HG02798 (cell line): ENCODE results near the gene ZNF653.
"Not testable (repeated sequence)": the region's sequence is repeated elsewhere in the genome, so short reads cannot be mapped to it uniquely, and the experiment has no call there.

Experiments used
- ATAC-seq: cut with Tn5 transposase; IDR thresholded peaks from one replicate; pipeline ENCODE4 v1.9.1; 2021; ENCODE audit warnings: mild to moderate bottlenecking; ENCODE audit not compliant: unreplicated experiment, poor library complexity

Gene ZNF653

DNA sequence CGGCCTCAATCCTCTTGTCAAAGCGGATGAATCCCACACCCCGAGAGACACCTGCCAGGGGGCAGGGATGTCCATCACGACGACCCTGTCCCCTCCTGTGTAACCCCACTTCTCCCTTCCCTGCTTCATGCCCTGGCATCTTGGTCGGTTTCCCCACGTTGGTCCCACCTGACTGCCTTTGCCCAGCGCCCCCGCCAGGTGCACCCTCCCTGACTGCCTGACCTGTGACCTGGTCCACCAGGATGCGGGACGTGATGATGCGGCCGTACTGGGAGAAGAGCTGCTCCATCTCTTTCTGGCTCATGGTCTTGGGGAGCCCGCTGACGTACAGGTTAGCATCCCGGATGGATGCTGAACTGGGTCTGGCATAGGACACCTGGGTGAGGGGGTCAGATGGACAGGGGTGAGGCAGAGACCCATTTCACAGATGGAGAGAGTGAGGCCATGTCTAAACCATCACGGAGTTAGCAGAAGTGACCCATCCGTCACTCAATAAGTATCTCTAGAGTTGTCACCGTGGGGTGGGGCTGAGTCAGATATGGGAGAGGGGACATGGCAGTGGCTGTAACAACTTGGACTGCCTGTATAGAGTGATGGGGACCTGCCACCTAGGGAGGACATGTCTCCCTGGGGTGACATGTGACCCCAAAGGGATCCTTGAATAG, 47.3 kb downstream of the ZNF653 start:
- no peak for ATAC-seq

DNA sequence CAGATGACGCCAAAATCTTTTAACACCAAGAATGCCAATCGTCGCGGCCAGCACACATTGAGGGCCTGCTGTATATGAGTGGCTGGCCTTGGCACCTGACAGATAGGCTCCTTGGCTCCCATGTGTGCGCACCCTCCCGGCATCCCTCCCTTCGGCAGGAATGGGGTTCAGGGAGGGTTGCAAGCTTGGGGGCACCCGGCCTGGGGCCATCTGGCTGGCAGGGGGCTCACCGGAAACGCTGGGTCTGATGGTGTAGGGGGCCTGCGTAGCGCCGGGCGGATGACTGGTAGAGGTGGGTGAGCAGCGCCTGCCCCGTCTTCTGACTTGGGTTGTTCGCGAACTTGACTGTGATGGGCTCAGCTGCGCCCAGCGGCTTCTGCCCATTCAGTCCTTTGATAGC, 47.8 kb downstream of the ZNF653 start:
- ATAC-seq: no peak

DNA sequence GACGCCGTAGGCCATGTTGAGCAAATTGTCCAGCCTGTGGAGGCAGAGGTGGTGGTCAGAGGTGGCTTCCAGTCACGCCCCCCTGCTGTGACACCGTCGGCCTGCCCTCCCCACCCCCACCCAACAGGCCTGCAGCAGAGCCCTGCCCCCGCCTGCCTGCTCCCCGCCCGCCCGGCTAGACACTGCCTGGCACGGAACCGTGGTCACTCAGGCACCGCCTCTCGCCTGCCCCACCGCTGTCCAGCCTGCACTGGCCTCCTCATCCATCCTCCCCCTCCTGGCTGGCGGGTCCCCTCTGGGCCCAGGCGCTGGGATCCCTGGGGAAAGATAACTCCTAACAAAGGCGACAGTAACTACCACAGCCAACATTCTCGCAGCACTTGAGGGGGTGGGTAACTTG, 48.5 kb downstream of the ZNF653 start:
- no peak for ATAC-seq

DNA sequence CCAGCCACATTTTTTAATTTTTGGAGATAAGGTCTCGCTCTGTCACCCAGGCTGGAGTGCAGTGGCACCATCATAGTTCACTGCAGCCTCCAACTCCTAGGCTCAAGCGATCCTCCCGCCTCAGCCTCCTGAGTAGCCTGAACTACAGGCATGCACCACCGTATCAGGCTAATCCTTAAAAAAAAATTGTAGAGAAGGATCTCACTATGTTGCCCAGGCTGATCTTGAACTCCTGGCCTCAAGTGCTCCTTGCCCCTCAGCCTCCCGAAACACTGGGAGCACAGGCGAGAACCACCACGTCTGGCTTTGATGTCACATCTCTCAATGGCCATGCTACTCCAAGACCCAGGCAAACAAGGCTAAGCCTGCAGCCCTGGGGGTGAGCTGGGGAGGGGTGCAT, 49.0 kb downstream of the ZNF653 start:
- no peak for ATAC-seq

DNA sequence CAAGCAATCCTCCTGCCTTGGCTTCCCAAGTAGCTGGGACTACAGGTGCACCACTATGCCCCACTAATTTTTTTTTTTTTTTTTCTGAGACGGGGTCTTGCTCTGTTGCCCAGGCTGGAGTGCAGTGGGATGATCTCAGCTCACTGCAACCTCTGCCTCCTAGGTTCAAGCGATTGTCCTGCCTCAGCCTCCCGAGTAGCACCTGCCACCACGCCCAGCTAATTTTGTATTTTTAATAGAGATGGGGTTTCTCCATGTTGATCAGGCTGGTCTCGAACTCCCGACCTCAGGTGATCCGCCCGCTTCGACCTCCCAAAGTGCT, 50.4 kb downstream of the ZNF653 start:
- not testable (repeated sequence) for ATAC-seq

DNA sequence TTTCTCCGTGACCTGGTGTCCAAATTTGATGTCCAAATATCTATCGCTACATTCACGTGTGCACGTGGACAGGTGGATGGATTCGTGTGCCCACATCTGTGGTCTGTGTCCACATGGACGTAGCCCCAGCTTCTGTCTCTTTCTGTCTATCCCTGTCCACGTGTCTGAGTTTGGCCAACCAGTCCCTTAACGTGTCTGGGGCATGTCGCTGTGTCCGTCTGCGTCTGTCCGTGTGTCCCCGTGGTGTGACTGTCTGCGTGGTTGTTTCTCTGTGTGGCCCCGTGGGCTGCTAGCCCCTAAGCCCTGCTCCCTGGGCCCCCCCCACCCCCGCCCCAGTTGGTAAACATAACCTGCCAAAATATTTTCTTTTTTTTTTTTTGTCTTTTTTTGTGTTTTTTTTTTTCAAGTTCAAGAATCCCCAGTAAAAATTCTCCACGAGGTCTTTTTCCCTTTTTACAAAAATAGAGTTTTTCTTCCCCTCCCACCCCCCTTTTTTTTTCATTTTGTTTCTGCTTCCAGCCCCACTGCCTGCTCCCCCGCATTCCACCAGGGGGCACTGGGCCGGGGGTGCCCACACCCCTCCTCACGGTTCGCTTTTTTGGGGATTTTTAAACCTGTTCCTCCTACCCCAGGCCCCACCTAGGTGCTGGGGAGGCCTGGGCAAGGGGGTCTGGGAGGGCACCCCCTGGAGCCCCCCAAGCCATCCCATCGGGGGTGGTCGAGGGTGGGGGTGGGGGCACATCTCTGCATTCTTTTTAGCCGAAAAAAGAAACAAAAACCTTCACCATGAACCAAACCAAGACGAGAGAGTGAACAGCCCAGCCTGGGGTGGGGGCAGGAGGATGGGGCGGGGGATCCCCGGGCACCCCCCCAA, 51.9 kb downstream of the ZNF653 start:
- no peak for ATAC-seq

DNA sequence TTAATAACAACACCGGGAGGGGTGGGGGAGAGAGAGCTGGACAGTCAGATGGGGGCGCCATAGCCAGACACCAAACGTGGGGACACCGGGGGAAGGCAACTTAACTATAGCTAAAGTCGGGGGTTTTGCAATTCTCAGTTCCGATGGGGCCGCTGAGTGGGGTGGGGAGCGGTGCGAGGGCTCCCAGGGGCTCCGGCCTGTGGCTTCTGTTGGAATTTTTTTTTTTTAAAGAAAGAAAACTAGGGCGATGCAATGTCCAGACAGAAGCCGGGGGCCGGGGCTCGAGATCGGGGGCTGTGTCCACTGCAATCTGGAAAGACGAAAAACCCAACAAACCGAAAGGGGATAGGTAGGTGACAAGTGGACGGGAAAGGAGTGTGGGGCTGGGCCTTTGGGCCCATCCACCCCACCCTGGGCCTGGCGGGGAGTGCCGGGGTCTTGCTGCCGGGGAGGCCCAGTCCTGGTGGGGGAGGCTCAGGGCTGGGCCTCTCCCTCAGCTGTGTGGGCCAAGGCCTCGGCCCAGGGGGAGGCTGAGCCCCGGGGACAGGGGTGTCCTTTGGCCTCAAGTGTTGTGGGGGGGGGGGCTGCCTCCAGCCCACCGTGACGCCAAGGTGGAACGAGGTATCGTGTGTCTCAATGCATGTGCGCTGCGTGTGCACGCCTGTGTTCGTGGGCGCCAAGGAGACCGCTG, 52.9 kb downstream of the ZNF653 start:
- ATAC-seq: no peak

DNA sequence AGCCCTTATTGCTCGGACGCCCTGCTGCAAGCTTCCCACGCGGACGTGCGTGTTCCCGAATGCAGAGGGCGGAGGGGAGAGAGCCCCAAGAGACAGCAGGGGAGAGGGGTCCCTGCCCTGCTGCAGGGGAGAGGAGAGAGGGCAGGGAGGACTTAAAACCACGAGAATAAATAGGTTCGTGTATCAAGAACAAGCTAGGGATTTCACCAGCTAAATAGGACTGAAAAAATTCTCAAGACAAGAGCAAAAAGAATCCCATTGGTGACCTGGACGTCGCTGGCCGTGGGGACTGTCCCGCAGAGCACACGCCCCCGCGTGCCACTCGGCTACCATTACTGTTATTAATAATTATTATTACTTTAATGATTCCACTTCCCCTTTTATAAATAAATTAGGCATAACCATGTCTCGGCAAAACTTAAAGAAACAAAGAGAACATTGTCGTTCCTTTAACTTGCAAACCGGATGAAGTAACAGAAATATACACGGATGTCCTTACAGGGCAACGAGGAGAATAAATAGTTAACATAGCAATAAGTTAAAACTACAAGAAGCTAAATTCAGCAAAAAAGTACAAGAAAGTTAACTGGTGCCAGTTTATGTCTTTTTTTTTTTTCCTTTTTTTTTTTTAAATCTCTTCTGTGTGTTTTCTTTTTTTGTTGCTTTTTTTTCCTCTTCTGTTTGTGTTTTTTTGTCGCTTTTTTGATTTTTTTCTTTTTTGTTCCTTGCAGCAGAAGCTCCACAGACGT, 53.6 kb downstream of the ZNF653 start:
- ATAC-seq: no peak

DNA sequence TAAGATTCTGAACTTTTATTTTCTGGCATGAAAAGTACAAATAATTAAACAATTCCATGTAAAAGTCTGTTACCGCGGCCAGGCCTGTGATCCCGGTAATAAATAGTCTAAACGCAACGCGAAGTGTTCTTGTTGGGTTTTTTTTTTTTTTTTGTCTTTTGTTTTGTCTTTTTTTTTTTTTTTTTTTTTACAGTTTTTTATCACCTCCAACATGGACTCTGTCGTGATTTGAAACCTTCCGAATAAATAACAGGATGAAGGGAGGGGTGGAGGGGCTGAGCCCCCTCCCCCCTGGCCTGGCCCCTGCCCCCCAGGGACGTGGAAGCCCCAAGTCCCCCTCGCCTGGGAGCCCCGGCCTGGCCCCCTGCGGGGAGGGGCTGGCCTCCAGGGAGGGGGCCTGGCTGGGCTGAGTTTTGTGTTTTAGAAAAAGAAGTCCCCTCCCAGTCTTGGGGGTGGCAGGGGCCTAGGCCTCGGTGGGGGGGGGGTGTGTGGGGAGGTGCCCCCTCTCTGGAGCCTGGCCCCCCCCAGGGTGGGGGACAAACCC, 54.2 kb downstream of the ZNF653 start:
- ATAC-seq: no peak

DNA sequence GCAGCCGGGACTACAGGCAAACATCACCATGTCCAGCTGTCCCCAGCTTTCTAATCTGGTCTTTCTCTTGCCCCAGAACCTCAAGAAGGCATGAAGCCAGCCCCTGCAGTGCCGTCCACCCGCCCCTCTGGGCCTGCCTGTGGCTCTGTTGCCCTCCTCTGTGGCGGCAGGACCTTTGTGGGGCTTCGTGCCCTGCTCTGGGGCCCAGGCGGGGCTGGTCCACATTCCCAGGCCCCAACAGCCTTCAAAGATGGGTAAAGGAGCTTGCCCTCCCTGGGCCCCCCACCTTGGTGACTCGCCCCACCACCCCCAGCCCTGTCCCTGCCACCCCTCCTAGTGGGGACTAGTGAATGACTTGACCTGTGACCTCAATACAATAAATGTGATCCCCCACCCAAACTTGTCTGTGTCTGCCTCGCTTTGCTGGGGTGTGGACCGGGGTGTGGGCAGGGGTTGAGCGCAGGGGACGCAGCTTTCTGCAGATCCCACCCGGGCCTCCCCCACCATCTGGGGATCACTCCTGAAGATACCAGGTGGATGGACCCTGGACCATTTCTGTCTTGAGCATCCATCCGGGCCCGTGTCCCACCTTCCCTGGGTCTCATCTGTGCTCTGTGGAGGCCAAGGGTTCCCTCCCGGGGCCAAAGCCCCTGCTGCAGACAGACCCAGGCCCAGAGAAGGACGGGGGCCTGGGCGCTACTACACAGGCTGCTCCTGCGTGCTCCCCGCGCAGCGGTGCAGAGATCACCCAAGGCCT, 54.9 kb downstream of the ZNF653 start:
- ATAC-seq: no peak

DNA sequence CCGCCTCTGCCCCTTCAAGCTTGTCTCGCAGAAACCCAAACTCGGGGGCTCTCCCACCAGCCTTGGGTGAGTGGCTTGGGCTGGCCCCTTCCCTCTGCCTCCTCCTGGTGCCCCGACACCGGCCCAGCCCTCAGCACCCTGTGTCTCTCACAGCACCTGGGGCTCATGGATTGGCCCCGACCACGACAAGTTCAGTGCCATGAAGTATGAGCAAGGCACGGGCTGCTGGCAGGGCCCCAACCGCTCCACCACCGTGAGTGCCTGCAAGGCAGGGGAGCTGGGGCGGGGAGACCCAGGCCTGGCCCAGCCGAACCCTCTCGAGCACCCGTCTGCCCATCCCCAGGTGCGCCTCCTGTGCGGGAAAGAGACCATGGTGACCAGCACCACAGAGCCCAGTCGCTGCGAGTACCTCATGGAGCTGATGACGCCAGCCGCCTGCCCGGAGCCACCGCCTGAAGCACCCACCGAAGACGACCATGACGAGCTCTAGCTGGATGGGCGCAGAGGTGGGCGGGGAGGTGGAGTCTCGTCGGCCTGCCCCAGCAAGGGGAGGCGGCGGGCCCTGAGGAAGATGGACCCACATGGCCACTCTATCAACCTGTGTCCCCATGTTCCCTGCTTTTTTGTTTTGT, 56.6 kb downstream of the ZNF653 start:
- ATAC-seq: no peak

DNA sequence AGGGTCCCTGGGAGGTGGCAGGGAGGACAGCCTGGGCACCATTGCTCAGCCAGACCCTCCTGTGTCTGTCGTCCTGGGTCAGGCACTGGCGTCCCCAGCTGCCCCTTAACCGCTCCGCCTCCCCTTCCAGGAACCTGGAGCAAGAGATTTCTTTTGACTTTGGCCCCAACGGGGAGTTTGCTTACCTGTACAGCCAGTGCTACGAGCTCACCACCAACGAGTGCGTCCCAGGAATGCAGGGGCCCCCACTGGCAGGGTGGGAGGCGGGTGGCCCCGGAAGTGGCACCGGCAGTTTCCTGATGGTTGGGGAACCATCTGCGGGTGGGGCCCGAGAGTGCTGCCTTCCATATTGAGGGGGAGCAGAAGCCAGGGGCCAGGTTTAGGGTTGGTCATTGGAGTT, 57.2 kb downstream of the ZNF653 start:
- ATAC-seq: no peak

DNA sequence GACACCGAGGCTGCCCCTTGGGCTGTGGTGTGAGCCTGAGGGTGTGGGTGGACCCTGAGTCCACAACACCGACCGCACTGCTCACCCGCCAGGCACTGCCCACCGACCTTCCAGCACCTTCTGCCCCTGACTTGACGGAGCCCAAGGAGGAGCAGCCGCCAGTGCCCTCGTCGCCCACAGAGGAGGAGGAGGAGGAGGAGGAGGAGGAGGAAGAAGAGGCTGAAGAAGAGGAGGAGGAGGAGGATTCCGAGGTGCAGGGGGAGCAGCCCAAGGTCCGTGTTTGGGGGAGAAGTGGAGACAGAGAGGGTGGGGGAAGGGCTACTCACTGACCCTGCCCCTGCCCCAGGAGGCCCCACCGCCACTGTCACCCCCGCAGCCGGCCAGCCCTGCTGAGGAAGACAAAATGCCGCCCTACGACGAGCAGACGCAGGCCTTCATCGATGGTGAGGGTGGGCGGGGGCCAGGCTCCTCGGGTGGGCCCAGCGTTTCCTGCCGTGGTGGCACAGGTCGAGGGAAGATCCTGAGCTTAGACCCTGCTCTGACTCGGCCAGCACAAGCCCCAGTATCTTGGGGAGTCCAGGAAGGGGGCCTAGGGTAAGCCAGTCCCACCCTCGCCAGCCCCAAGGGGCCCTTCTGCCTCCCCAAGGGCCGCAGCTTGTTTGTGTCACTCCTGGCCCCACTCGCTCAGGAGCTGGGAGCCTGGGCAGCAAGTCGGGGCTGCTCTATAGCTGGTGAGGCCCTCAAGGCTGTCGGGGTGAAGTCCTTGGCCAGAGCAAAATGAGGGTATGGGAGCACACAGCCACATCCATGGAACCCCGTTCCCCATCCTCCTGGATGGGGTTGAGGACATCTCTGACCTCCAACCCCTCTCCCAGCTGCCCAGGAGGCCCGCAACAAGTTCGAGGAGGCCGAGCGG, 58.0 kb downstream of the ZNF653 start:
- no peak for ATAC-seq

DNA sequence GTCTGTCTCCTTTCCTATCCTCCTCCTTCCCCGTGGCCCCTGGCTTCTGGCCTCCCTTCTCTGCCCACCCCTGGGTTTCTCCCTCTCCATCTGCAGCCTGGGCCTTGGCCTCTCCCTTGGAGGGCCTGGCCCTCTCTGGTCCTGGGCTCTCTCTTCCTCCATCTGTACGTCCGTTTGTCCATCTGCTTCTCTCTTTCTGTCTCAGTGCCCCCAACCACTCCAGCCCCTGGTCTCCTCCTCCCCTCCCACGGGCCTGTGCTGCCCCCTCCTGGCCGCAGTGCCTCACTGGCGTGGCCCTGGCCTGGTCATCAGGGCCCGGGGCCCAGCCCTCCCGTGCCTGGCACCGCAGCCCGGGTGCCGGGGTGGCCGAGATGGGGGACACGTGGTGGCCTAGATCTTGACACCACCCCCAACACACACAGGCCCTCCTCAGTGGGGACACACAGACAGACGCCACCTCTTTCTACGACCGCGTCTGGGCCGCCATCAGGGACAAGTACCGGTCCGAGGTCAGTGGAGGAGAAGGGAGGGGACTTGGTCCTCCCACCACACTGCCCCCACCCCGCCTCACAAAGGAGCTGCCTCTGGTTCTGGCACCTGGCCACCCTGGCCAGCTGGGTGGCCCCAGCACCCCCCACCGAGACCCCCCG, 58.9 kb downstream of the ZNF653 start:
- ATAC-seq: no peak

DNA sequence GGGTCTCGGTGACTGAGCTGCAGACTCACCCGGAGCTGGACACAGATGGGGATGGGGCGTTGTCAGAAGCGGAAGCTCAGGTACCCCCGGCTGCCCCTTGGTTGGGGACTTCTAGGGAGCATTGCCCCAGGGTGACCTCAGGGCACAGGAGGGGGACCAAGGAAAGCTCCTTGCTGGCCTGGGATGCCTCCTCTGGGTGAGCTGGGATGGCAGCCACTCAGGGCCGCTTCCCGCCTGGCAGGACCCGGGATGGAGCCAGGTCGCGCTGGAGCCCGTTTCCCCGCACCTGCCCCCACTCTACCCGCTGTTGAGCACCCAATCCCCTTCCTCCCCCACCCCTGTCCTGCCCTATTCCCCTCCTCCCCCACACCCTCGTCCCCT, 59.4 kb downstream of the ZNF653 start:
- ATAC-seq: no peak

DNA sequence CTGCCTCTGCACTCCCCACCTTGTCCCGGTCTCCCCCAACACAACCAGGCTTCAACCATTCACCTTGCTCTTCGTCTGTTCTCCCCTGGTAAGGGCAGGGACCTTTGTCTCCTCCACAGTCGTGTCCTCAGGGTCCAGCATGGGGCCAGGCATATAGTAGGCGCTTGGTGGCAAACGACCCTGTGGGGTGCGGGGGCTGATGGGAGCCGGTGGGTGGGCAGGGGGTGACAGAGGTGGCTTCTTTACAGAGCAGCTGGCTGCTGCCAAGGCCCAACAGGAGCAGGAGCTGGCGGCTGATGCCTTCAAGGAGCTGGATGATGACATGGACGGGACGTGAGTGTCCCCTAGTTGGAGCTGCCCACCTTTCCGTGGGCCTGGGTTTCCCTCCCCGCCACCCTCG, 60.5 kb downstream of the ZNF653 start:
- no peak for ATAC-seq

DNA sequence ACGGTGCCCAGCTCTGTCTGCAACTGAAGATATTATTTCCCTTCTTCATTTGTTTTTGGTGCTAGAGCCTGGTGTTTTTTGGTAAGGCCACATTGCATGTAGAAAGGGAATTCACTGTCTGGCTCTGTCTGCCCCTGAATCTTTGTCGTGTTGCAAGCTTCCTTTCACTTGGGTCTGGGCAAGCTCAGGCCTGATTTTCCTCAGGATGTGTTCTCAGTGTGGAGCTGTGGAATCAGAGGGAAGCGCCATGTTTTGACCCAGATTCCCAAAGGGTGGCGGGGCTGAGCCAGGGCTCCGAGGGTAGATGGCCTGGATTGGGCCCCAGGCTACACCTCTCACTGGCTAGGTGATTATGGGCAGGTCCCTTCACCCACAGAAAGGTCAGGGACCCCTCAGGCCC, 61.6 kb downstream of the ZNF653 start:
- no peak for ATAC-seq

DNA sequence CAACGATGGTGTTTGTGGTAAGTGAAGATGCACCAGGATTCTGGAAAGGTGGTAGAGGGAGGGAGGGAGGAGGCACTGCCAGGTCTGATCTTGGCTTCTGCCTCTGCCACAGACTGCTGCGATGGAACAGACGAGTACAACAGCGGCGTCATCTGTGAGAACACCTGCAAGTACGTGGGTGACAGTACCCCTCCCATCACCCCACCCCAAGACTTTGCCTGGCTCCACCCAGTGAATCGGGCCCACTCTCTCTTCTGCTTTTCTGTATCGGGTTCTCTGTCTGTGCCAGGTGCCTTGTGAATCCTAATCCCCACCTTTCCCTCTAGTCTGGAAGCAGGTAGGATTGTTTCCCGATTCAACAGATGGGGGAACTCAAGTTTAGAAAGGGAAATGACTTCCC, 67.7 kb downstream of the ZNF653 start:
- no peak for ATAC-seq
